H54 (cell line): ENCODE data around the gene CSNK1G1.
"Not testable (repeated sequence)": the region's sequence is repeated elsewhere in the genome, so short reads cannot be mapped to it uniquely, and the experiment has no call there.

ENCODE experiments used
- DNase-seq: peaks from one replicate; pipeline ENCODE4 v3.0.0; 2011; ENCODE audit warnings: low spot score, mixed read lengths; ENCODE audit not compliant: insufficient read length
- FAIRE-seq: peaks from 3 replicates; lab custom pipeline; 2011; peaks lifted over from hg19 to GRCh38; lab: Jason Lieb, UNC
- POLR2A ChIP-seq: IDR thresholded peaks from 2 replicates; pipeline ENCODE4 v1.6.1; 2011; ENCODE audit warnings: low read depth, mild to moderate bottlenecking, low read length

The CSNK1G1 gene

DNA sequence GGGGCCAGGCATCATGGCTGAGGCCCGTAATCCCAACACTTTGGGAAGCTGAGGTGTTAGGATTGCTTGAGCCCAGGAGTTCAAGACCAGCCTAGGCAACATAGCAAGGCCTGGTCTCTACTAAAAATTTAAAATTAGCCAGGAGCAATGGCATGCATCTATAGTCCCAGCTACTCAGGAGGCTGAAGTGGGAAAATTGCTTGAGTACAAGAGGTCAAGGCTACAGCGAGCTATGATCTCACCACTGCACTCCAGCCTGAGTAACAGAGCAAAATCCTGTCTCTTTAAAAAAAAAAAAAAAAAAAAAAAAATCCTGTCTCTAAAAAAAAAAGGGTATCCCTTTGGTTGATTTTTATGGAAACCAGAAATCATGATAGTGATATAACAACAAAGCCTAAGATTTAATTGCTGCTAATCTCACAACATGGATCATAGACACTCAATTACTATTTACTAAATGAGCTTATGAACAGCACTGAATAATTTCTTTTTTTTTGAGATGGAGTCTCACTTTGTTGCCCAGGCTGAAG, 13.2 kb upstream of the CSNK1G1 start:
- DNase-seq = no peak
- TF ChIP-seq POLR2A = no peak
- no peak for FAIRE-seq

DNA sequence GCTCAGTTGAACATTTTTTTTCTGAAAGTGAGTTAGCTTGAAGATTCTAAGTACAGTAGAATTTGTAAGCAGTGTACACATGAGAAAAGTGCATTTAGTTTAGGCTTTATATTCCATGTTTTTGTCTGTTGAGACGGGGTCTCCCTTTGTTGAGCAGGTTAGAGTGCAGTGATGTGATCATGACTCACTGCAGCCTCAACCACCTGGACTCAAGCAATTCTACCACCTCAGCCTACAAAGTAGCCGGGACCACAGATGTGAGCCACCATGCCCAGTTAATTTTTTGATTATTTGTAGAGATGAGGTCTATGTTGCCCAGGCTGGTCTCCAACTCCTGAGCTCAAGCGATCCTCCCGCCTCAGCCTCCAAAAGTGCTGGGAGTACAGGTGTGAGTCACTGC, 5.3 kb upstream of the CSNK1G1 start:
- no peak for FAIRE-seq
- TF ChIP-seq POLR2A = no peak
- no peak for DNase-seq

GRCh38 chr15:64356710-64357040, 702 bp upstream of the CSNK1G1 start:
- FAIRE-seq = no peak
- no peak for TF ChIP-seq POLR2A
- DNase-seq = no peak

DNA sequence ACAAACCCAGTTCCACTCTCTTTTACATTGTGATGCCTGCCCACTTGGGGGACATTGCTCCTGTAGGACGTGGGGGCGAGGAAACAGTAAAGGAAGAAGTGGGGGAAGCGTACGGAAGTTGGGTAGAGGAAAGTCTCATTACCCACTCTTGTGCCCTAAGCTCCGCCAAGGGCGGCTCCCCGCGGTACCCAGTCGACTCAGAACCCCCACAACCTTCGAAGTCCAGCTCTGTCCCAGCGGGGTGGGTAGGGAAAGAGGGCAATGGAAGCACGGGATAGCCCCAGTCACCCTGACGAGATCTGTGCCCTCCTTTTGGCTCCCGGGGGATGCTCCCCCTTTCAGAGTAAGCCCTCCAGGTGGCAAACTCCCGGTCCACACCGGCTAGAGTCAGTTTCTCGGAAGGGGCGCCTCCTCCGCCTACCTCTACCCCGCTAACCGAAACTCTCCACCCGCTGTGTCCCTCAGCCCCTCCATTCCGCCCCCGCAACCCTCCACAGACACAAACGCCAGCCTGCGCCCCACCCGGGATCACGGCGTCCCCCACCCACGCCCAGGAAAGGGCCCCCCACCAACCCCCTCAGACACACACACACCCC, 527 bp downstream of the CSNK1G1 start:
- no peak for TF ChIP-seq POLR2A
- FAIRE-seq (no peak), DNase-seq (no peak)

DNA sequence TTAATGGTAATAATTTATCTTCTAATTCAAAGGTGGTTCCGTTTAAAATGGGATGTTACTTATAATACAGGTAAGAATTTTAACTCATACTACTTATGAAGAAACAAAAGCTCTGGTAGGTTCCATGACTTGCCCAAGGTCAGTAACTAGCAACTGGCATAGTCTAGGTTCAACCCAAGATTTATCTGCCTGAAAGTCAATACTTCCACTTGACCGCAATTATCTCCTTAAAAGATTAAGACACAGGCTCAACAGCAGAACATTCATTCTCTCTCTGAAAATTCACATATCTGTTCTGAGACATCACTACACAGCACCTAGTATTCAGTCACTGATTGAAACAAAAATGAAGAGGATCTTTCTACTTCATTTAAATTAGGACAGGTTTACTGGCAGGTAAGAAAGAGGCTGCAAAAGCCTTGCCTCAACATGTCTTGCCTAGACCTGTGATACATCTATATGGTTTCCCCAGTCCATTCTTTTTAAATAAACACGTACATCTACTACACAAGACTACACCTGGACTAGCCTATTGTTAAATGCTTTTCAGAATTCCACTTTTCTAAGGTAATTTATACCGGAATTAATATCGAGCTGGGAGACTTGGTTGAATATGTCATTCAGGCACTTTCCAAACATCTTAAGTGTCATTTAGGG, 1.2 kb downstream of the CSNK1G1 start:
- DNase-seq = no peak

GRCh38 chr15:64351265-64351664, 4.7 kb downstream of the CSNK1G1 start:
- no peak for TF ChIP-seq POLR2A
- DNase-seq (no peak), FAIRE-seq (no peak)

More for the DNA sequence above, 1.2 kb downstream of the CSNK1G1 start:
- no peak for TF ChIP-seq POLR2A
- FAIRE-seq = no peak

DNA sequence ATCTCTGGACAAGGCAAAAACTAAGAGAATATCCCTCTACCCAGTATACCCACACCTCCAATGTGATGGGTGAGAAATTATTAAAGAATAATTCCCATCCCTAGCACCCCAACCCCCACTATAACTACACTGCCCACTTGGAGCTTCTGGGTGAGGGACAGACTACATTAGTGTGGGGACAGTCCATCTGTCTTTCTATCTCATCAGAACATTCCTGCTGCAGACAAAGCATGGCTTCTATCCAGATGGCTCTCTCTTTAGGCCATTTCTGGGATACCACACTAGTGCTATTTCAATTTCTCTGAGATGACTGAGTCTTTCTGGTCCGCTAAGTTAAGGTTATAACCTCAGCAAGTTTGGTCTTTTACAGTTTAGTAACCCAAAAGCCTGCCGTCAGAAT, 6.6 kb downstream of the CSNK1G1 start:
- DNase-seq = no peak
- TF ChIP-seq POLR2A = no peak

DNA sequence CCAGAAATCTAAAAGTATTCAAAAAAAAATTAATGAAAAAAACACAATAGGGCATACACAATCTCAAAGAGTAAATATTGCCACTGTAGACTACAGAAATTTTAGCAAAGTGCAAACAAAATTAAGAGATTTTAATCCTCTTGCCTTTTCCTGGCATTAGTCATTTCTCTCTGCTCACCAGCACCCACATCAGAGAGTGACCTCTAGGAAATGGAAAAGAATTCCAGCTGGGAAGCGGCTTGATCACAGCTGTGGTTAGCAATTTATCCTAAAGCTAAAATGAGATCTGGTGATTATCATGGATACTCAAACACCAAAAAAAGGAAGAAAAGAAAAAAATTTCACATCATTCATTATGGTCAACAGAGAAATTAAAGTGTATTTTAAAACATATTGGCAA, 7.5 kb downstream of the CSNK1G1 start:
- FAIRE-seq (no peak), DNase-seq (no peak)
- TF ChIP-seq POLR2A = no peak

More for the DNA sequence above, 6.6 kb downstream of the CSNK1G1 start:
- FAIRE-seq = no peak

DNA sequence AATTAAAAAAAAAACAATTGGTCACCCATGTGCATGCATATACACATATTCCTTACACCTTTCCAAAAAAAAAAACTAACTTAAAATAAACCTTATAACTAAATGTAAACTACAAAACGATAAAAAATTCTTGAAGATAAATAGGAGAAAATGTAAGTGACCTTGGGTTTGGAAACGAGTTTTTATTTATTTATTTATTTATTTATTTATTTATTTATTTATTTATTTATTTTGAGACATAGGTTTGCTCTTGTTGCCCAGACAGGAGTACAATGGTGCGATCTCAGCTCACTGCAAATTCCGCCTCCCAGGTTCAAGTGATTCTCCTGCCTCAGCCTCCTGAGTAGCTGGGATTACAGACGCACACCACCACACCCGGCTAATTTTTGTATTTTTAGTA, 9.7 kb downstream of the CSNK1G1 start:
- not testable (repeated sequence) for DNase-seq, FAIRE-seq

GRCh38 chr15:64344651-64345294, 11.2 kb downstream of the CSNK1G1 start:
- FAIRE-seq (no peak), DNase-seq (no peak)
- no peak for TF ChIP-seq POLR2A

- TF ChIP-seq POLR2A = no peak
- DNase-seq (no peak), FAIRE-seq (no peak)
These were observed 12.1 kb downstream of the CSNK1G1 start for GRCh38 chr15:64343841-64344240.

DNA sequence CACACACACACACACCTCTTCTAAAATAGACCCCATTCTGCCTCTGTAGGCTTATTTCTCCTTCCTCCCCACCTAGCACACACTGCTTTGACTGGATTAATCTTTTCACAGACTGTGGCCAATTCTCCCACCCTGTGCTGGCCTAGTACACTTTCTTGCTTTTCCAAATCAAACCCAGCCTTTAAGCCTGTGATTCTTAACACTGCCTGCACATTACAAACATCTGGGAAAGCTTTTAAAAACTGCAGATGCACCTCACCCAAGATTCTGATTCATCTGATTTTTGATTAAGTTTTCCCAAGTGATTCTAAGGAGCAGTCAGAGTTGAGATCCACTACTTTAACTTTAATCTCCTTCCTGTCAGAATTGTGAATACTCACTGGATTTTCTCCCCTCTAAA, 12.8 kb downstream of the CSNK1G1 start:
- no peak for FAIRE-seq
- DNase-seq = no peak
- TF ChIP-seq POLR2A = no peak

- TF ChIP-seq POLR2A = no peak
- FAIRE-seq = no peak
- no peak for DNase-seq
These were observed 14.0 kb downstream of the CSNK1G1 start for GRCh38 chr15:64341961-64342360.

DNA sequence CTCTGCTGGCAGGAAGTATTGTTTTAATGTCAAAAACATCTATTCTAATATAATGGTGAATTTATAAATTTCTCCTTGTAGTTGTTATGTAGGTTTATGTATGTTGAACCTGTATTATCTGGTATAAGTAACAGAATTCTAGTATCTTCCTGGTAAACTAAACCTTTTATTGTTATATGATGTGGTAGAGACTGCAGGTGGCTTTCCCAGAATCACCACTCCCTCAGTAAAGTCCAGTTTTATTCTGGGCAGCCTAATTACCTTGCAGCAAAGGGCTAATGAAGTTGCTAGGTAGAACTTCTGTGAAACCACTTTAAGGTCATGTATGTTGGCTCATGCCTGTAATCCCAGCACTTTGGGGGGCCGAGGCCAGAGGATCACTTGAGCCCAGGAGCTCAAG, 15.6 kb downstream of the CSNK1G1 start:
- DNase-seq = no peak
- TF ChIP-seq POLR2A = no peak
- FAIRE-seq = no peak

DNA sequence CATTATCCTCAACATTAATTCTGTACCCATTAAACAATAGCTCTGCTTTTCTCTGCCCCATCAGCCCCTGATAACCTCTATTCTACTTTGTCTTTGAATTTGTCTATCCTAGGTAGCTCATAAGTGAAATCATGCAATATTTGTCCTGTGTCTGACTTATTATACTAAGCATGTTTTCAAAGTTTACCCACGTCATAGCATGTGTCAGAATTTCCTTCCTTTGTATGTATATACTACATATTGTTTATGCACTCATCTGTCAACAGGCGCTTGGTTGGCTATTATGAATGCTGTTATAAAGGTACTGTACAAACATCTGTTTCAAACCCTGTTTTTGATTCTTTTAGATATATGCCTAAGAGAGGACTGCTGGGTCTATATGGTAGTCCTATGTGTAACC, 18.2 kb downstream of the CSNK1G1 start:
- DNase-seq = no peak
- FAIRE-seq = no peak
- TF ChIP-seq POLR2A = no peak
